Activated CD8-positive, alpha-beta memory T cell treated with anti-CD3 and anti-CD28 coated beads for 48 hours (primary cell): ENCODE data around the gene PLXNA2.

Source experiments
- DNase-seq, 3 experiments: peaks; one replicate each; pipeline ENCODE4 v3.0.0-alpha.2; 2020; ENCODE audit warnings: low read depth in 2 of 3, low spot score in 2 of 3

The PLXNA2 gene

GRCh38 chr1:208029381-208030287, 214.6 kb downstream of the PLXNA2 start:
- no peak for DNase-seq

- no peak for DNase-seq
These were observed 215.7 kb downstream of the PLXNA2 start for GRCh38 chr1:208028526-208028925.

GRCh38 chr1:208027861-208028260, 216.3 kb downstream of the PLXNA2 start:
- no peak for DNase-seq

GRCh38 chr1:208026880-208027438, 217.2 kb downstream of the PLXNA2 start:
- DNase-seq, result no peak

- no peak for DNase-seq
These were observed 219.2 kb downstream of the PLXNA2 start for GRCh38 chr1:208025031-208025430.

- DNase-seq, result no peak
These were observed 219.8 kb downstream of the PLXNA2 start for GRCh38 chr1:208024406-208024805.

GRCh38 chr1:208019257-208019656, 224.9 kb downstream of the PLXNA2 start:
- DNase-seq, result no peak

- no peak for DNase-seq
These were observed 228.9 kb downstream of the PLXNA2 start for GRCh38 chr1:208015255-208015654.

GRCh38 chr1:208013210-208013609, 231.0 kb downstream of the PLXNA2 start:
- no peak for DNase-seq

- DNase-seq, result no peak
These were observed 231.5 kb downstream of the PLXNA2 start for GRCh38 chr1:208012721-208013120.

GRCh38 chr1:208010487-208011071, 233.6 kb downstream of the PLXNA2 start:
- no peak for DNase-seq

GRCh38 chr1:208009706-208010444, 234.3 kb downstream of the PLXNA2 start:
- no peak for DNase-seq

GRCh38 chr1:208009303-208009702, 234.9 kb downstream of the PLXNA2 start:
- no peak for DNase-seq

GRCh38 chr1:208008534-208008933, 235.7 kb downstream of the PLXNA2 start:
- no peak for DNase-seq

GRCh38 chr1:208007938-208008342, 236.2 kb downstream of the PLXNA2 start:
- no peak for DNase-seq

- DNase-seq, result no peak
These were observed 236.8 kb downstream of the PLXNA2 start for GRCh38 chr1:208007319-208007937.

- no peak for DNase-seq
These were observed 237.8 kb downstream of the PLXNA2 start for GRCh38 chr1:208006258-208006920.

- no peak for DNase-seq
These were observed 239.3 kb downstream of the PLXNA2 start for GRCh38 chr1:208004851-208005250.

GRCh38 chr1:208003241-208003640, 240.9 kb downstream of the PLXNA2 start:
- DNase-seq, result no peak

- no peak for DNase-seq
These were observed 241.5 kb downstream of the PLXNA2 start for GRCh38 chr1:208002672-208003071.

GRCh38 chr1:208002078-208002477, 242.1 kb downstream of the PLXNA2 start:
- DNase-seq, result no peak
